Tibial nerve (tissue), 4 donors: Measurements from ENCODE around the gene NHERF1. TPM values are rescaled to one million over a fixed set of nuclear protein-coding genes. Genes with fewer than 3 reads are reported as not detected.

Experiments
- DNase-seq, 2 donors: peaks; one replicate each; pipeline ENCODE4 v3.0.0-alpha.2; 2019; ENCODE audit warnings: low spot score in 2 of 2
- H3K27ac ChIP-seq, 4 donors: fragments of 200-600 bp; sonication (generic) in 3 of 4; one replicate each; pipeline ENCODE4 v1.5.1; 2017 to 2019; ENCODE audit warnings: mild to moderate bottlenecking in 1 of 4
- H3K27me3 ChIP-seq, 2 donors: fragments of 200-600 bp; sonication (generic) in 1 of 2; one replicate each; pipeline versions ENCODE4 v1.5.1 to v1.6.0; 2017 to 2019
- H3K36me3 ChIP-seq, 3 donors: fragments of 200-600 bp; sonication (generic); one replicate each; pipeline ENCODE4 v1.5.1; 2018 to 2019
- H3K4me1 ChIP-seq, 4 donors: fragments of 200-600 bp; sonication (generic) in 3 of 4; one replicate each; pipeline ENCODE4 v1.5.1; 2017 to 2019
- H3K4me3 ChIP-seq, 4 donors: fragments of 200-600 bp; sonication (generic) in 3 of 4; one replicate each; pipeline ENCODE4 v1.5.1; 2017 to 2019; ENCODE audit warnings: mild to moderate bottlenecking in 1 of 4, moderate library complexity in 1 of 4
- H3K9me3 ChIP-seq, 4 donors: fragments of 200-600 bp; sonication (generic) in 3 of 4; one replicate each; pipeline ENCODE4 v1.5.1; 2017 to 2019
- EP300 ChIP-seq, 2 donors: sonication (generic); formaldehyde crosslinking; IDR thresholded peaks; one replicate each; pipeline ENCODE4 v1.6.1; 2017; ENCODE audit warnings: antibody characterized with exemption in 2 of 2, mild to moderate bottlenecking in 1 of 2
- POLR2A ChIP-seq, 2 donors: fragments of 450-650 bp; IDR thresholded peaks; one replicate each; pipeline ENCODE4 v1.6.1; 2017; ENCODE audit warnings: antibody characterized with exemption in 2 of 2, mild to moderate bottlenecking in 2 of 2, moderate library complexity in 2 of 2
- WGBS, 2 donors: methylation state at CpG; one replicate each; pipeline ENCODE4 v1.1.5; 2018; 5-methylcytosine and 5-hydroxymethylcytosine counted together
- total RNA-seq, 4 donors: library from RNA; depleted of rRNA; stranded (reverse); fragments of >200 nt; gene quantifications; one replicate each; pipeline ENCODE4 v1.1.0, GENCODE V29; 2016
- TF ChIP-seq, protein P1 (sequence below), 5 experiments: fragments of 200-600 bp in 3 of 5; fragments of 450-650 bp in 2 of 5; sonication (generic) in 3 of 5; IDR thresholded peaks; one replicate each; pipeline ENCODE4 v1.5.1; 2016 to 2019; ENCODE audit warnings: antibody characterized with exemption in 5 of 5, mild to moderate bottlenecking in 3 of 5, moderate library complexity in 2 of 5

NHERF1 gene
- total RNA-seq, 4 donors from 2014 or later: 42.2 to 55.2 (median 53.0) TPM

DNA sequence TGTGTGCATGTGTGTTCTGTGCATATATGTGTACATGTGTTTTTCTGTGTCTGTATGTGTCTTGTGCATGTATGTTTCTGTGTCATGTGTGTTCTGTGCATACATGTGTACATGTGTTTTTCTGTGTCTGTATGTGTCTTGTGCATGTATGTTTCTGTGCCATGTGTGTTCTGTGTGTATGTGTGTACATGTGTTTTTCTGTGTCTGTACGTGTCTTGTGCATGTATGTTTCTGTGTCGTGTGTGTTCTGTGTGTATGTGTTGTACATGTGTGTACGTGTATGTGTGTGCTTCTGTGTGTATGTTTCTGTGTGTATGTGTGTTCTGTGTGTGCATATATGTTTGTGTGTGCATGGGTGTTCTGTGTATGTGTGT lies 19.7 kb upstream of the NHERF1 start:
- Histone ChIP-seq H3K27ac (no peak overlapping the region), H3K27me3 (peaks cover 0 to 34% of the 10 kb centered on the region in 2 donors), H3K4me3 (no peak overlapping the region), H3K36me3 (no peaks in the 10 kb centered on the region), H3K4me1 (no peaks in the 10 kb centered on the region), H3K9me3 (no peaks in the 10 kb centered on the region)
- 91 to 96% methylated on average over 3 of the region's 3 CpGs for WGBS, 2 donors
- TF ChIP-seq EP300 (IDR thresholded peaks at IDR 0.05): no peak
- no peak for DNase-seq

DNA sequence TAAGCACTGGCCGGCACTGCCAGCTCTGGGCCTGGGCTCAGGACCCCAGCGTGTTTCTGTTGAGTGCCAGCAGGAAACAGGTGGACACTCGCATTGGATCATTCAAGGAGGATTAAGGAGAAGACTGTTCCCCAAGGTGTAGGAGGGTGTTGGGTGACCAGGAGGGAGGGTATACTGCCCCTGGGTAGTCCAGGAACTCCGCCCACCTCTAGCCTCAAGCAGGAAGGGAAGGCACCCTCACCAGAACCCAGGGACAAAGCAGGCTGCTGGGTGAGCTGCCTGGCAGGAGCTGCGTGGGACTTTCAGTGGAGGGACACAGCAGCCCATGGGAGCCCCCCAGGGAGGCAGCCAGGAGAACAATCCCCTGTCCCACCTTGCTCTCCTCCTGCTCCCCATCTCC lies 19.1 kb upstream of the NHERF1 start:
- Histone ChIP-seq H3K27me3 (peaks cover 0 to 35% of the 10 kb centered on the region in 2 donors), H3K4me3 (no peak overlapping the region), H3K9me3 (no peaks in the 10 kb centered on the region), H3K4me1 (no peaks in the 10 kb centered on the region), H3K27ac (no peak overlapping the region), H3K36me3 (no peaks in the 10 kb centered on the region)
- no peak for DNase-seq
- 82 to 88% methylated on average over 5 of the region's 5 CpGs for WGBS, 2 donors
- TF ChIP-seq, protein P1, sequence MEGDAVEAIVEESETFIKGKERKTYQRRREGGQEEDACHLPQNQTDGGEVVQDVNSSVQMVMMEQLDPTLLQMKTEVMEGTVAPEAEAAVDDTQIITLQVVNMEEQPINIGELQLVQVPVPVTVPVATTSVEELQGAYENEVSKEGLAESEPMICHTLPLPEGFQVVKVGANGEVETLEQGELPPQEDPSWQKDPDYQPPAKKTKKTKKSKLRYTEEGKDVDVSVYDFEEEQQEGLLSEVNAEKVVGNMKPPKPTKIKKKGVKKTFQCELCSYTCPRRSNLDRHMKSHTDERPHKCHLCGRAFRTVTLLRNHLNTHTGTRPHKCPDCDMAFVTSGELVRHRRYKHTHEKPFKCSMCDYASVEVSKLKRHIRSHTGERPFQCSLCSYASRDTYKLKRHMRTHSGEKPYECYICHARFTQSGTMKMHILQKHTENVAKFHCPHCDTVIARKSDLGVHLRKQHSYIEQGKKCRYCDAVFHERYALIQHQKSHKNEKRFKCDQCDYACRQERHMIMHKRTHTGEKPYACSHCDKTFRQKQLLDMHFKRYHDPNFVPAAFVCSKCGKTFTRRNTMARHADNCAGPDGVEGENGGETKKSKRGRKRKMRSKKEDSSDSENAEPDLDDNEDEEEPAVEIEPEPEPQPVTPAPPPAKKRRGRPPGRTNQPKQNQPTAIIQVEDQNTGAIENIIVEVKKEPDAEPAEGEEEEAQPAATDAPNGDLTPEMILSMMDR (IDR thresholded peaks at IDR 0.05): no peak
- TF ChIP-seq POLR2A (IDR thresholded peaks at IDR 0.05): no peak

DNA sequence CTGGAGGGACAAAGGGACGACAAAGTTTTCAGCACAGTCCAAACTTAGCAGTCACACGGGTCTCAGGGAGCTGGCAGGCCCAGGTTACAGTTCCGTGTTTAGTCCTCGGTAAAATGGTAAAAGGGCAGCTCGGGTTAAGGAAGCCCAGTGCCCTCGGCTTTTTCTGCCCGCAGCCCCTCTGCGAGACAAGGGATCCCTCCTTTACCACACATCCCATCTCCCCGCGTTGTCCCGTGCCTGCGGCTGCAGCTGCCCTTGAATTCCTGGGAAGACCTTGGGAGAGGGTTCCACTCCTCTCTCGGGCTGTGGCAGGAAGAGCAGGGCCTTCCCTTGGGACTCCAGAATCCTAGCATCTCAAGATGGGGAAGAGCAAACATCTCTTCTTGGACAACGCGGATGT lies 18.6 kb upstream of the NHERF1 start:
- H3K27me3 ChIP-seq: peaks cover 0 to 35% of the 10 kb centered on the region in 2 donors
- H3K4me3 ChIP-seq: no peak overlapping the region
- no peaks in the 10 kb centered on the region for H3K36me3 ChIP-seq
- TF ChIP-seq, protein P1 (IDR thresholded peaks at IDR 0.05): no peak
- TF ChIP-seq POLR2A (IDR thresholded peaks at IDR 0.05) (no peak), EP300 (IDR thresholded peaks at IDR 0.05) (no peak)
- H3K27ac ChIP-seq: no peak overlapping the region
- 66 to 76% methylated on average over 15 of the region's 15 CpGs for WGBS, 2 donors
- no peak for DNase-seq
- no peaks in the 10 kb centered on the region for H3K9me3 ChIP-seq
- H3K4me1 ChIP-seq: no peaks in the 10 kb centered on the region

DNA sequence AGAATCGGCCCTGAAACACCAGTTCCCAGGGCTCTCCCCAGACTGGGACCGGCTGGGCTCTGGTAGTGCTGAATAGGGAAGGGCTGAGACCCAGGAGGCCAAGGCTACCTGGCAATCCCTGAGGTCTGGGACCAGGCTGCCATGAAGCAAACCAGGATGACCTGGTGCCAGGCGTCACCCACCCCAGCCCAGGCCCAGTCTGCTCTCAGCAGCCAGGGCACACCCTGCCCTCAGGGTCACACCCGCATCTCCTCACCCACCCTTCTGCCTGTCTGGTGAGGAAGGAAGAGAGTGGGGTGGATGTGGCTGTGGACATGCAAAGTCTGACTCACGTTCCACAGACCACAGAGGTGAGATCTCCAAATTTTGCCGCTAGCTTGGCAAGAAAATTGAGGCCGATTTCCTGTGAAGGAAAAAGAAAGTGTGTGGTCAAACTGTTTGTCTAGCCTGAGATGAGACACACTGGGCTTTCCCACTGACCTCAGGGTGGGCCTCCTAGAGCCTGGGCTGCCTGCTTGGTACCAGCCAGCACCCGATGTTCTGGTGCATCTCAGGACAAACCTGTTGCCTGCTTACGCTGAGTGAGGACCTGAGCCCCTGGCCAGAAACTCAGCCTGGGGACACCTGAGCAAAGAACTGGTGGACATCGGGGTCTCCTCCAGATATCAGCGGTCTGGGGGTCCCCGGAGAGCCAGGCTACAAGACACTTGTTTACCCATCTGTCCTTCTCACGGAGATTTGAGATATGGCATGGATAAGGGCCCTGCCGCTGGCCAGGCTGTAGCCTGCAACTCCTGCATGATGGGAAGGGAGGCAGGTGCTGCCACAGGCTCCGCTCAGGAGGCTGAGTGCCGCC lies 17.7 kb upstream of the NHERF1 start:
- no peak for DNase-seq
- Histone ChIP-seq H3K36me3 (no peaks in the 10 kb centered on the region), H3K4me3 (no peak overlapping the region), H3K27ac (no peak overlapping the region), H3K9me3 (no peaks in the 10 kb centered on the region), H3K27me3 (peaks cover 0 to 43% of the 10 kb centered on the region in 2 donors), H3K4me1 (no peaks in the 10 kb centered on the region)
- TF ChIP-seq, protein P1 (IDR thresholded peaks at IDR 0.05): no peak
- TF ChIP-seq POLR2A (IDR thresholded peaks at IDR 0.05) (no peak), EP300 (IDR thresholded peaks at IDR 0.05) (no peak)
- WGBS, 2 donors: 81 to 84% methylated on average over 13 to 16 of the region's 16 CpGs

DNA sequence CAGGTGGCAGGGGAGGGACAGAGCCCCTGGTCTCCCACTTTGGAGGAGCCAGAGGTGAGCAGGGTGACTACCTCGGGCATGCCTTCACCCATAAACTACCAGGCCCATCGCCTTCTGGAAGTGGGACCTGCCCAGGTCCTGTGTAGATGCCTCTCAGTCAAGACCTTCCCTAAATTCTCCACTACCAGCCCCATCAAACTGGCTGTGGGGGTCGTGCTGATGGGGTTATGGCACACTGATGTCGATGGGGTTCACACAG lies 17.2 kb upstream of the NHERF1 start:
- peaks cover 0 to 2% (median under 1%) of the 10 kb centered on the region in 4 donors for H3K4me1 ChIP-seq
- 72 to 79% methylated on average over 4 of the region's 4 CpGs for WGBS, 2 donors
- no peaks in the 10 kb centered on the region for H3K36me3 ChIP-seq
- TF ChIP-seq EP300 (IDR thresholded peaks at IDR 0.05) (no peak), POLR2A (IDR thresholded peaks at IDR 0.05) (no peak)
- TF ChIP-seq, protein P1 (IDR thresholded peaks at IDR 0.05): no peak
- H3K27me3 ChIP-seq: peaks cover 0 to 48% of the 10 kb centered on the region in 2 donors
- no peaks in the 10 kb centered on the region for H3K9me3 ChIP-seq
- no peak overlapping the region for H3K4me3 ChIP-seq
- H3K27ac ChIP-seq: no peak overlapping the region
- no peak for DNase-seq
